GM12878 (cell line): Measurements from ENCODE around the gene PCDHGA1. TPM values are rescaled to one million over a fixed set of nuclear protein-coding genes. Genes with fewer than 3 reads are reported as not detected.

Experiments used
- ATAC-seq: fragments of 200-7000 bp; cut with Tn5 transposase; 3 replicates; pipeline ENCODE4 v1.9.1; 2020; ENCODE audit warnings: mild to moderate bottlenecking, moderate library complexity
- BruUV-seq: library from RNA; stranded (reverse); fragments of 400-500 nt; replicated peaks from 2 replicates; lab custom pipeline; 2021; lab: Mats Ljungman, UMichigan
- CTCF ChIA-PET: fragments of 300-600 bp; sonication (Branson Sonifier 250); formaldehyde crosslinking; extraction: SDS; loops from one replicate; lab custom pipeline; 2021; ENCODE audit warnings: inconsistent platforms; lab: Yijun Ruan, JAX
- POLR2A ChIA-PET: fragments of 350-600 bp; formaldehyde crosslinking; extraction: SDS; loops from one replicate; lab custom pipeline; 2021; ENCODE audit warnings: inconsistent platforms; lab: Charles Lee
- RAD21 ChIA-PET: fragments of 300-600 bp; sonication (Branson Sonifier 250); formaldehyde crosslinking; loops from one replicate; lab custom pipeline; 2023; ENCODE audit warnings: antibody characterized with exemption; ENCODE audit not compliant: unreplicated experiment; lab: Charles Lee
- SMC1A ChIA-PET: fragments of 300-600 bp; sonication (Branson Sonifier 250); formaldehyde crosslinking; loops from one replicate; lab custom pipeline; 2023; ENCODE audit not compliant: unreplicated experiment, uncharacterized antibody; lab: Charles Lee
- DNase-seq: peaks from one replicate; pipeline ENCODE4 v3.0.0-alpha.2; 2011; ENCODE audit warnings: low read depth, low spot score
- FAIRE-seq: peaks from 3 replicates; lab custom pipeline; 2011; peaks lifted over from hg19 to GRCh38; lab: Jason Lieb, UNC
- H2AFZ ChIP-seq: 2 replicates; pipeline ENCODE4 v1.6.0; 2011; ENCODE audit warnings: low read depth, low read length, control low read depth; ENCODE audit not compliant: control insufficient read depth
- H3K27ac ChIP-seq: 2 replicates; pipeline ENCODE4 v1.5.1; 2011; ENCODE audit warnings: control low read depth; ENCODE audit not compliant: control insufficient read depth, insufficient read depth
- H3K27me3 ChIP-seq, 2 experiments: replicated peaks in 1 of 2; 2 replicates each; pipeline versions ENCODE4 v1.6.0 to v1.6.1; 2011; ENCODE audit warnings: low read length in 1 of 2; ENCODE audit not compliant: control insufficient read depth in 2 of 2, insufficient read depth in 2 of 2
- H3K36me3 ChIP-seq, 2 experiments: 2 replicates each; pipeline ENCODE4 v1.5.1; 2011; ENCODE audit warnings: low read length in 1 of 2; ENCODE audit not compliant: control insufficient read depth in 2 of 2, insufficient read depth in 2 of 2
- H3K4me1 ChIP-seq: 2 replicates; pipeline ENCODE4 v1.6.1; 2011; ENCODE audit warnings: mild to moderate bottlenecking, low read length, moderate library complexity, mixed read lengths; ENCODE audit not compliant: control insufficient read depth, insufficient read depth
- H3K4me2 ChIP-seq: 2 replicates; pipeline ENCODE4 v1.6.0; 2011; ENCODE audit warnings: control low read depth; ENCODE audit not compliant: control insufficient read depth, insufficient read depth
- H3K4me3 ChIP-seq: fragments of 200-600 bp; sonication (generic); 2 replicates; pipeline ENCODE4 v1.5.1; 2016
- H3K79me2 ChIP-seq: 2 replicates; pipeline ENCODE4 v1.6.0; 2011; ENCODE audit warnings: low read length; ENCODE audit not compliant: control insufficient read depth, insufficient read depth
- H3K9ac ChIP-seq: 2 replicates; pipeline ENCODE4 v1.8.0; 2011; ENCODE audit warnings: low read length, control low read depth, mixed read lengths; ENCODE audit not compliant: control insufficient read depth, insufficient read depth
- H3K9me3 ChIP-seq: replicated peaks from 3 replicates; pipeline ENCODE4 v1.5.1; 2011; ENCODE audit warnings: mild to moderate bottlenecking, low read length; ENCODE audit not compliant: control insufficient read depth, insufficient read depth
- H4K20me1 ChIP-seq: 2 replicates; pipeline ENCODE4 v1.6.0; 2011; ENCODE audit not compliant: control insufficient read depth, insufficient read depth
- BCL11A ChIP-seq: IDR thresholded peaks from 2 replicates; pipeline ENCODE4 v1.6.1; 2011; ENCODE audit warnings: low read depth, low read length
- BHLHE40 ChIP-seq, 2 experiments: fragments of 450-650 bp in 1 of 2; IDR thresholded peaks; 2 replicates each; pipeline ENCODE4 v1.6.1; 2011 to 2017; ENCODE audit warnings: low read depth in 2 of 2, borderline replicate concordance in 1 of 2, improper control_type of control experiment in 1 of 2, low read length in 1 of 2, mild to moderate bottlenecking in 1 of 2
- BRCA1 ChIP-seq: IDR thresholded peaks from 2 replicates; pipeline ENCODE4 v1.6.1; 2011; ENCODE audit warnings: low read depth, low read length, improper control_type of control experiment
- CBX5 ChIP-seq: sonication (generic); IDR thresholded peaks from 2 replicates; pipeline ENCODE4 v1.6.1; 2016; ENCODE audit warnings: low read depth, moderate library complexity, mild to moderate bottlenecking, inconsistent platforms
- CREB1 ChIP-seq: IDR thresholded peaks from 2 replicates; pipeline ENCODE4 v1.6.1; 2012; ENCODE audit warnings: low read depth, mild to moderate bottlenecking, inconsistent platforms
- FOXM1 ChIP-seq: IDR thresholded peaks from 2 replicates; pipeline ENCODE4 v1.6.1; 2012; ENCODE audit warnings: low read depth, mild to moderate bottlenecking, inconsistent platforms, low read length, moderate library complexity
- HDGF ChIP-seq: fragments of 450-650 bp; IDR thresholded peaks from 2 replicates; pipeline ENCODE4 v1.6.1; 2016; ENCODE audit warnings: antibody characterized with exemption
- KDM1A ChIP-seq: fragments of 200-600 bp; sonication (generic); IDR thresholded peaks from 2 replicates; pipeline ENCODE4 v1.6.1; 2016; ENCODE audit warnings: borderline replicate concordance
- NFYB ChIP-seq: IDR thresholded peaks from 2 replicates; pipeline ENCODE4 v1.6.1; 2011; ENCODE audit warnings: low read depth, mild to moderate bottlenecking, low read length, improper control_type of control experiment, moderate library complexity; ENCODE audit not compliant: insufficient read depth
- NR2C1 ChIP-seq: fragments of 450-650 bp; IDR thresholded peaks from 2 replicates; pipeline ENCODE4 v1.6.1; 2017; ENCODE audit warnings: antibody characterized with exemption, mild to moderate bottlenecking, moderate library complexity
- PML ChIP-seq: IDR thresholded peaks from 2 replicates; pipeline ENCODE4 v1.6.1; 2012; ENCODE audit warnings: low read length, inconsistent platforms
- POLR2A ChIP-seq: IDR thresholded peaks from 2 replicates; pipeline ENCODE4 v1.6.1; 2011; ENCODE audit warnings: low read depth, mild to moderate bottlenecking, low read length
- RAD21 ChIP-seq: IDR thresholded peaks from 2 replicates; pipeline ENCODE4 v1.6.1; 2011; ENCODE audit warnings: mild to moderate bottlenecking, low read depth, low read length, moderate library complexity; ENCODE audit not compliant: insufficient read depth
- RELA ChIP-seq: fragments of 450-650 bp; IDR thresholded peaks from 2 replicates; pipeline ENCODE4 v1.8.0; 2014; ENCODE audit warnings: borderline replicate concordance; ENCODE audit not compliant: partially characterized antibody
- ZZZ3 ChIP-seq: IDR thresholded peaks from 2 replicates; pipeline ENCODE4 v1.6.1; 2011; ENCODE audit warnings: low read depth; ENCODE audit not compliant: control insufficient read depth, insufficient read length
- WGBS: methylation state at CpG from one replicate; pipeline ENCODE4 v1.1.6; 2016; ENCODE audit warnings: low lambda C conversion rate; ENCODE audit not compliant: insufficient replicate concordance, insufficient coverage; ENCODE audit errors: missing lambda C conversion rate; 5-methylcytosine and 5-hydroxymethylcytosine counted together
- in situ Hi-C: fragments of 300-500 bp; cut with MboI; formaldehyde crosslinking; loops from 9 replicates; pipeline ENCODE4 v1.14.3; 2018; ENCODE audit warnings: mixed read lengths
- intact Hi-C: fragments of 100-400 bp; cut with micrococcal nuclease; formaldehyde crosslinking; loops from one replicate; pipeline ENCODE4 v1.14.2; 2022; ENCODE audit not compliant: unreplicated experiment
- polyA plus RNA-seq, 11 experiments: library from polyadenylated mRNA; depleted of rRNA in 4 of 11; unstranded in 6 of 11; stranded (reverse) in 5 of 11; fragments of >200 nt; fragmentation: Nextera tagmentation in 4 of 11; fragmentation: Illumina TruSeq in 1 of 11; extraction: Ambion mirVana in 4 of 11; extraction: Trizol in 1 of 11; gene quantifications; 1 replicate in 1 of 11; 2 replicates in 10 of 11; pipeline versions ENCODE4 v1.2.1 to v1.2.3, GENCODE V29; 2011 to 2016; ENCODE audit warnings: inconsistent platforms in 2 of 11, missing spikeins in 2 of 11, low read depth in 1 of 11
- total RNA-seq, 4 experiments: library from RNA; depleted of rRNA in 3 of 4; stranded (reverse); fragments of >200 nt in 3 of 4; fragmentation: Illumina TruSeq in 1 of 4; extraction: Trizol in 1 of 4; gene quantifications; 2 replicates each; pipeline versions ENCODE4 v1.2.1 to v1.2.3, GENCODE V29; 2013 to 2021
- TF ChIP-seq, protein P1 (sequence below): IDR thresholded peaks from 2 replicates; pipeline ENCODE4 v1.6.1; 2012; ENCODE audit warnings: low read depth, low read length, improper control_type of control experiment
- TF ChIP-seq, protein P2 (sequence below): fragments of 450-650 bp; IDR thresholded peaks from 2 replicates; pipeline ENCODE4 v1.6.1; 2016; ENCODE audit warnings: mild to moderate bottlenecking
- TF ChIP-seq, protein P3 (sequence below): fragments of 450-650 bp; IDR thresholded peaks from 2 replicates; pipeline ENCODE4 v1.6.1; 2017; ENCODE audit warnings: borderline replicate concordance

Gene PCDHGA1
- total and polyA plus RNA-seq, 10 of the 15 experiments (the other 5 are each of a cell fraction or from before 2014, with no cell fraction given), result 0.02 to 0.51 (median 0.19) TPM; not detected in 3

DNA sequence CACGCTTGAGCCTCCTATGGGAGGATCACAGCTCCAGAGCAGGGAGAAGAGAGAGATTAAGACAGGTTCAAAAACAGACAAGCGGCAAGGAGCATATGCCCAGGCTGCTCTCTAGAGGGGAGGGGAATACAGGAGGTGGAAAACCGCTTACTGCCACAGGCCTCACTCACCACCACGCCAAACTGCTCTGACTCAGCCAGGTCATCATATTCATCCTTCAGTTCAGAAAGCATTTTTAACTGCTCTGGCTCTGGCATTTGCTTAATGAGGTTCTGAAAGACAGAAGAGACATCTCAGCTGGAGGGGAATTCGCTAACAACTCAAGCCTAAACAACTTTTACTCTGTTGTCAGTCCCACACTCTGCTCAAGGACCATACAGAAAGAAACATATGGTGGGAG is 198.7 kb downstream of the PCDHGA1 start:
- WGBS, result 22% methylated on average over 5 of the region's 5 CpGs
- TF ChIP-seq BRCA1 (no peak), RAD21 (no peak), POLR2A (no peak), RELA (no peak), PML (no peak), ZZZ3 (no peak), HDGF (no peak), CBX5 (0 out of 2 replicates have a peak, but pooled peaks have one; percentile 3), CREB1 (no peak), KDM1A (no peak), NR2C1 (no peak), NFYB (no peak), BHLHE40 (IDR thresholded peaks at IDR 0.05; ENCODE audit: borderline replicate concordance in 1 of 2, low read depth in 2 of 2, low read length in 1 of 2) (no peak), FOXM1 (peak; percentile 45; the same call in 1 of the 2 replicates), BCL11A (peak; percentile 27; the same call in 1 of the 2 replicates)
- TF ChIP-seq, protein P1, sequence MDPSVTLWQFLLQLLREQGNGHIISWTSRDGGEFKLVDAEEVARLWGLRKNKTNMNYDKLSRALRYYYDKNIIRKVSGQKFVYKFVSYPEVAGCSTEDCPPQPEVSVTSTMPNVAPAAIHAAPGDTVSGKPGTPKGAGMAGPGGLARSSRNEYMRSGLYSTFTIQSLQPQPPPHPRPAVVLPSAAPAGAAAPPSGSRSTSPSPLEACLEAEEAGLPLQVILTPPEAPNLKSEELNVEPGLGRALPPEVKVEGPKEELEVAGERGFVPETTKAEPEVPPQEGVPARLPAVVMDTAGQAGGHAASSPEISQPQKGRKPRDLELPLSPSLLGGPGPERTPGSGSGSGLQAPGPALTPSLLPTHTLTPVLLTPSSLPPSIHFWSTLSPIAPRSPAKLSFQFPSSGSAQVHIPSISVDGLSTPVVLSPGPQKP, result no peak
- TF ChIP-seq, protein P2, sequence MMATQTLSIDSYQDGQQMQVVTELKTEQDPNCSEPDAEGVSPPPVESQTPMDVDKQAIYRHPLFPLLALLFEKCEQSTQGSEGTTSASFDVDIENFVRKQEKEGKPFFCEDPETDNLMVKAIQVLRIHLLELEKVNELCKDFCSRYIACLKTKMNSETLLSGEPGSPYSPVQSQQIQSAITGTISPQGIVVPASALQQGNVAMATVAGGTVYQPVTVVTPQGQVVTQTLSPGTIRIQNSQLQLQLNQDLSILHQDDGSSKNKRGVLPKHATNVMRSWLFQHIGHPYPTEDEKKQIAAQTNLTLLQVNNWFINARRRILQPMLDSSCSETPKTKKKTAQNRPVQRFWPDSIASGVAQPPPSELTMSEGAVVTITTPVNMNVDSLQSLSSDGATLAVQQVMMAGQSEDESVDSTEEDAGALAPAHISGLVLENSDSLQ, result no peak; the same call in 1 of the 2 replicates
- TF ChIP-seq, protein P3, sequence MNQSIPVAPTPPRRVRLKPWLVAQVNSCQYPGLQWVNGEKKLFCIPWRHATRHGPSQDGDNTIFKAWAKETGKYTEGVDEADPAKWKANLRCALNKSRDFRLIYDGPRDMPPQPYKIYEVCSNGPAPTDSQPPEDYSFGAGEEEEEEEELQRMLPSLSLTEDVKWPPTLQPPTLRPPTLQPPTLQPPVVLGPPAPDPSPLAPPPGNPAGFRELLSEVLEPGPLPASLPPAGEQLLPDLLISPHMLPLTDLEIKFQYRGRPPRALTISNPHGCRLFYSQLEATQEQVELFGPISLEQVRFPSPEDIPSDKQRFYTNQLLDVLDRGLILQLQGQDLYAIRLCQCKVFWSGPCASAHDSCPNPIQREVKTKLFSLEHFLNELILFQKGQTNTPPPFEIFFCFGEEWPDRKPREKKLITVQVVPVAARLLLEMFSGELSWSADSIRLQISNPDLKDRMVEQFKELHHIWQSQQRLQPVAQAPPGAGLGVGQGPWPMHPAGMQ, result no peak

More for the DNA sequence above, 198.7 kb downstream of the PCDHGA1 start:
- ChIA-PET SMC1A (interaction anchor here (0.8 to 13.7 kb wide), 11 partner anchors 9 to 209 kb away, joined by 3 to 176 read pairs (median 6); partner anchors contain the start of genes PCDHGA10, PCDHGA12, PCDHGB3 and PCDHGC3), CTCF (interaction anchor here (1.1 to 11.2 kb wide), 14 partner anchors 9 to 116 kb away, joined by 3 to 194 read pairs (median 15); partner anchors contain the start of genes PCDHGA10, PCDHGA11, PCDHGB7 and PCDHGC3), RAD21 (interaction anchor here (1.3 to 6.1 kb wide), 8 partner anchors 18 to 116 kb away, joined by 3 to 54 read pairs (median 7); partner anchors contain the start of genes PCDHGA10, PCDHGA11, PCDHGA12 and PCDHGC3), POLR2A (interaction anchor here (1.2 to 1.4 kb wide), 2 partner anchors 15 to 22 kb away, joined by 3 to 7 read pairs; no protein-coding TSS in a partner anchor)
- DNase-seq (no peak), FAIRE-seq (no peak), ATAC-seq (peak; percentile 68)
- peaks cover 11 to 39% of the 10 kb centered on the region in 2 experiments for H3K36me3 ChIP-seq
- no peaks in the 10 kb centered on the region for H4K20me1 ChIP-seq
- H3K79me2 ChIP-seq, result no peaks in the 10 kb centered on the region
- no peaks in the 10 kb centered on the region for H3K27me3 ChIP-seq
- in situ Hi-C loops, result loop anchor here (5.0 kb wide), 1 partner anchor 52 kb away; the partner anchor contains the start of gene PCDHGC3
- no TSS peak for BruUV-seq
- peak overlapping the region; percentile 23; the same call in 1 of the 2 replicates for H3K27ac ChIP-seq
- no peaks in the 10 kb centered on the region for H3K9me3 ChIP-seq
- intact Hi-C loops, result loop anchor here (1.0 kb wide), 1 partner anchor 15 kb away; no protein-coding TSS in a partner anchor
- H3K4me1 ChIP-seq, result peaks cover 38% of the 10 kb centered on the region
- H3K9ac ChIP-seq, result no peak overlapping the region
- no peak overlapping the region for H3K4me3 ChIP-seq
- no peak overlapping the region for H2AFZ ChIP-seq
- H3K4me2 ChIP-seq, result no peak overlapping the region; the same call in 1 of the 2 replicates
